HG03064 (cell line): ENCODE measurements around the gene MTHFR.

Source experiments
- ATAC-seq: cut with Tn5 transposase; IDR thresholded peaks from one replicate; pipeline ENCODE4 v1.9.1; 2021; ENCODE audit warnings: low read depth; ENCODE audit not compliant: unreplicated experiment

Gene MTHFR

GRCh38 chr1:11783556-11783955 is 22.2 kb downstream of the MTHFR start:
- no peak for ATAC-seq

- no peak for ATAC-seq
Observed at GRCh38 chr1:11782127-11782708, 23.5 kb downstream of the MTHFR start.

- ATAC-seq, result no peak
Observed at GRCh38 chr1:11781297-11781696, 24.5 kb downstream of the MTHFR start.

- ATAC-seq, result no peak
Observed at GRCh38 chr1:11780380-11781147, 25.2 kb downstream of the MTHFR start.

GRCh38 chr1:11779715-11780379 is 25.9 kb downstream of the MTHFR start:
- no peak for ATAC-seq

DNA sequence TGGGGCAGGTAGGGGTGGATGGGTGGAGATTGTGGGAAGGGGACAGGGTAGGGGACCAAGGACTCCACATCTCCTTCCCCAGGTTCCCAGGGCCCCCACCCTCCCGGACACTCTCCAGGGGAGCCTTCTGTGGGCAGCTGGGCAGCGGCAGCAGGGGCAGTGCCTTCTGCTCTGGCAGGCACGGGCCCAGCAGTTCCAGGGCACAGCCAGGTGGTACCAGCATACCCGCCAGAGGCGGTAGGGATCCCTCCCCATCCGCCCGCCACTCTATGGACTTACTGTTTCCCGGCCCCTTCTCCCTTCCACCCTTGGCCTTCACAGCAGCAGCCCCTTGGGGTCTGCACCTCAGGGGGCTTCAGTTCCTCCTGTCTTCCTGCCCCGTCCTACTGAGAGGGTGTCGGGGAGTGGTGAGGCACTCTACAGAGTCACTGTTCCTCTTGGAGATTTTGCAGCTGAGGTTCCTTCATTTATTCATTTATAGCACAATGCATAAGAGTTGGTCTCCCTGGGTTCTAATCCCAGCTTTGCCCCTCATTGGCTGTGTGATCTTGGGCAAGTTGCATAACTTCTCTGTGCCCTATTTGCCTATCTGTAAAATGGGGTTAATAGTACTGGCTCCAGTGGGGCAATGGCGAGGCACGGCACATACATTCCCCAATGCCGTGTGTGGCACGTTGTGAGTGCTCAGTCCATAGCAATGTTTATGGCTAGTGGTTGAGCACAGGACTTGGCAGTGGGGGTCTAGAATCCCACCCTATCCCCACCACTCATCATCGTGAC is 26.7 kb downstream of the MTHFR start:
- no peak for ATAC-seq

DNA sequence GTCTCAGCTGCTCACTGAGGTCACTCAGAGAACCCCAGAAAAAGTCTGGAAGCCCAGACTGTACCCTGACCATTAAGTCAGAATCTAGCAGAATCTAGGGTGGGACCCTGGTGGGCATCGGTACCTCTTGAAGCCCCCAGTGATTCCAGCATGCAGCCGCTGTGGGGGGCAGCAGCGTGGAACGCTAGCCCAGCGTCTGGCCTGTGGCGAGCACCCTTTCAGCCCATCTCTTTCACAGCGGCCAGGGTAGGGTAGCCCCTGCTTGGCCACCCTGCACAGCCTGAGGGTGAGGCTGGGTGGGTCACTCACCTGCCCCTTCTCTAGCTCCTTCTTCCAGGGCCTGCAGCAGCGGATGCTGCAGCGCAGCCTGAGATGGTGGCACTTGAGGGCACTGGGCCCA is 27.4 kb downstream of the MTHFR start:
- no peak for ATAC-seq

- ATAC-seq, result no peak
Observed at GRCh38 chr1:11777658-11778322, 28.0 kb downstream of the MTHFR start.

- ATAC-seq, result no peak
Observed at GRCh38 chr1:11774753-11775152, 31.0 kb downstream of the MTHFR start.

GRCh38 chr1:11772458-11772857 is 33.3 kb downstream of the MTHFR start:
- no peak for ATAC-seq

DNA sequence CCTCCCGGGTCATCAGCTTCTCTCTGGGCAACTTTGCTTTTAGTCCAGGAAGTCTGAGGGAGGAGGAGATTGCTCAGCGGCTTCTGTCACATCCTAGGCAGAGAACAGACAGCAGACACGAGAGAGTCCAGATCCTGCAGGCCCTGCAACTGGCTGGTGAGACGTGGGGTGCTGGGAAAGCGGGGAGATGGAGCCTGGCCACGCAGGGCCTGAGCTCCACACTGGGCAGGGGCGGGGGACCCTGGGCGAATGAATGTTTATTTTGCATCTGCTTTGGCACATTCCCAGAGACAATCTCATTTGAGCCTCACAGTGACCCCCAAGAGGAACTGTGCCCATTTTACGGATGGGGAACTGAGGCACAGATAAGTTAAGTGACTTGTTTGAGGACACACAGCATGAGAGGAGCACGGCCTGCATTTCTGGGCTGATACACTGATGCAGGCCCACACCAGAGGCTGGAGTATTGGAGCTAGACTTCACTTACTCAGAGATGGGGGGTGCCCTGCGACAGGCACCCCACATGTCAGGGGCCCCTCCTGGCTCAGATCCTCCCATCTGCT is 34.2 kb downstream of the MTHFR start:
- no peak for ATAC-seq

DNA sequence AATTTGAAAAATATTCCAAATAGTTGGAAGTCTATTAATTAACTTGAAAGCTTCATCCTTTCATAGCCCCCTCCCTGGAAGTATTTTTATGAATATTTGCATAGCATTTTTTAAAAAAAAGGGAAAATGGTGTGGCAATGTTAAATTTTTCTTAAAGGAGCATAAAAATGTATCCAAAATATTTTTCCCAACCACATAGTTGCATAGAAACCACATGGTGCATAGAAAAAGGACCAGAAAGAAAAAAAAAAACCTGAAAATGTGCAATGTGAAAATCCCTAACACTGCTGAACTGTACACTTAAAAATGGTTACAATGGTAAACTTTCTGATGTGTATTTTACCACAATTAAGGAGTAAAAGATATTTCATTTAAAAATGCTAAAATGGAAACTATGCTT is 35.8 kb downstream of the MTHFR start:
- ATAC-seq, result no peak

GRCh38 chr1:11769274-11769673 is 36.5 kb downstream of the MTHFR start:
- ATAC-seq, result no peak

- no peak for ATAC-seq
Observed at GRCh38 chr1:11768821-11769220, 36.9 kb downstream of the MTHFR start.

- no peak for ATAC-seq
Observed at GRCh38 chr1:11767922-11768704, 37.7 kb downstream of the MTHFR start.

DNA sequence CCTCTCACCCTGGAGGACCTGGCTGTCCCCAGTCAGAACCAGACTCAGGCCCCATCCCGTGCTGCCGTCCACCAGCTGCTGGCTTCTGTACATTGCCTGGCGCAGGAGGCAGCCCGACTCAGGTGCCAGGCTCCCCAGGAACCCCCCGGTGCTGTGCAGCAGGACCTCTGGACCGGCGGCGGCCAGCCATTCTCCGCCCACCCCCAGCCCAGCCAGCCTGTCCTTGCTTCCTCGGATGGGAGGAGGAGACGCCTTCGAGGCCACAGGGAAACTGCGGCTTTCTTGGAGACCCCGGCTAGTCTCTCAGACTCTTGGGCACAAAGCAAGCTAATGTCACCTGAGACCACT is 39.4 kb downstream of the MTHFR start:
- ATAC-seq, result no peak

DNA sequence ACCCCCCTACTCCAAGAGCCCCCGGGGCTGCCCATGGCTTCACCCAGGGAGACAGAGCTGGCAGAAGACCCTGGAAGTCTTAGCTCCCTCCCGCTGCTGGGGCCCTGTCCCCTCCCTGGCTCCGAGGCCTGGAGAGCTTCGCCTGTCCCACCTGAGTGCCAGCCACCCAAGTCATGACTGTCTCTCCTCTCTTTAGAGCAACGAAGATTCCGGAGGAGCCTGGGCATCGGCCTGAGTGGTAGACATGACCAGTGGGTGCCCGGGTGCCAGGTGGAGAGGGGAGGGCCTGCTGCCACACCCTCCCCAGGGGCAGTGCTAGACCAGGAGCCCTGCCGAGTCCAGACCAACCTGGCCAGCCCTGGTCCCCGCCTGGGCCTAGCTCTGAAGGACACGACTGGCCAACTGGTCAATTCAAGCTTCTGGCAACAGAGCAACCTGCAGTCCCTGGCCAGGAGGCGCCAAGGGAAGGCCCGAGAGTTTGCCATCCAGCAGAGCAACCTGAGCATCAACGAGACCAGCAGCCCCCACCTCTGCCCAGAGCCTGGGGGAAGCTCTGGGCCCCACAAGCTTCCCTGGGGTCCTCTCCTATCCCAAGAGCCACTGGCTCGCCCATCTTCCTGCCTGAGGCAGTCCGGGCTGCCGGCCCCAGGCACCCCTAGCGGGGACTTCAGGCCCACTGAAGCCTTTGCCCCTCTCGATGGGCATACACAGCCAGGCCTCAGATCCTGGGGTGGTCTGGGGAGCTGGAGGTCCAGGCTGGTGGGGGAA is 39.9 kb downstream of the MTHFR start:
- ATAC-seq, result no peak

- ATAC-seq, result no peak
Observed at GRCh38 chr1:11764519-11764918, 41.2 kb downstream of the MTHFR start.

GRCh38 chr1:11764115-11764514 is 41.6 kb downstream of the MTHFR start:
- ATAC-seq, result no peak
